GM23338 (cell line): ENCODE data around the gene LRP1B.

ENCODE experiments used
- CREB1 ChIP-seq: fragments of 250-450 bp; sonication (Bioruptor Pico); IDR thresholded peaks from 2 replicates; pipeline ENCODE4 v1.5.0; 2020; ENCODE audit warnings: low read depth, mild to moderate bottlenecking, moderate library complexity
- CTCF ChIP-seq, 2 experiments: fragments of 200-600 bp in 1 of 2; sonication (generic) in 1 of 2; conservative IDR thresholded peaks; 2 replicates each; pipeline versions ENCODE4 v1.5.1 to v1.6.1; 2016 to 2017; ENCODE audit warnings: antibody characterized with exemption in 2 of 2, low read depth in 2 of 2, mild to moderate bottlenecking in 2 of 2, moderate library complexity in 1 of 2
- EZH2 ChIP-seq: fragments of 200-600 bp; sonication (generic); IDR thresholded peaks from one replicate; pipeline ENCODE4 v1.8.0; 2017; ENCODE audit warnings: antibody characterized with exemption, mild to moderate bottlenecking, low read depth; ENCODE audit not compliant: unreplicated experiment
- ZNF331 ChIP-seq: fragments of 250-450 bp; sonication (Bioruptor Pico); IDR thresholded peaks from 2 replicates; pipeline ENCODE4 v1.5.0; 2020; ENCODE audit warnings: low read depth, mild to moderate bottlenecking, moderate library complexity

- no peak for TF ChIP-seq CTCF (conservative IDR thresholded peaks at IDR 0.05; ENCODE audit: low read depth in 2 of 2)
- no peak for TF ChIP-seq EZH2
- no peak for TF ChIP-seq ZNF331 (CRISPR knock-in tag)
- no peak for TF ChIP-seq CREB1 (CRISPR knock-in tag)
Measured at GRCh38 chr2:141301551-141301950, 829.3 kb downstream of the LRP1B start.
